A549 (cell line): ENCODE measurements around the gene H19.

Experiments used
- CTCF ChIP-seq: fragments of >200 bp; sonication (Bioruptor Twin); formaldehyde crosslinking; IDR thresholded peaks from 3 replicates; pipeline ENCODE4 v1.5.1; 2016
- ESRRA ChIP-seq: fragments of 150-350 bp; IDR thresholded peaks from 2 replicates; pipeline ENCODE4 v1.6.1; 2014; ENCODE audit warnings: mild to moderate bottlenecking, low read length, borderline replicate concordance
- FOSL2 ChIP-seq, 2 experiments: fragments of 450-650 bp in 1 of 2; fragments of >200 bp in 1 of 2; sonication (Bioruptor Twin) in 1 of 2; formaldehyde crosslinking; IDR thresholded peaks; 2 replicates each; pipeline versions ENCODE4 v1.5.0 to v1.6.1; 2016 to 2020; ENCODE audit warnings: mild to moderate bottlenecking in 1 of 2, moderate library complexity in 1 of 2
- JUNB ChIP-seq: fragments of >200 bp; sonication (Bioruptor Twin); formaldehyde crosslinking; IDR thresholded peaks from 2 replicates; pipeline ENCODE4 v1.6.1; 2016
- NPAS2 ChIP-seq: fragments of 250-450 bp; sonication (Bioruptor Pico); IDR thresholded peaks from 2 replicates; pipeline ENCODE4 v1.8.0; 2022; ENCODE audit warnings: mild to moderate bottlenecking, moderate library complexity, borderline replicate concordance
- PBX3 ChIP-seq: IDR thresholded peaks from 2 replicates; pipeline ENCODE4 v1.6.1; 2012
- PHF8 ChIP-seq: fragments of 200-600 bp; sonication (generic); IDR thresholded peaks from 2 replicates; pipeline ENCODE4 v1.6.1; 2016; ENCODE audit warnings: low read depth, mild to moderate bottlenecking, antibody characterized with exemption, moderate library complexity, borderline replicate concordance
- RNF2 ChIP-seq: fragments of 200-600 bp; sonication (generic); IDR thresholded peaks from 2 replicates; pipeline ENCODE4 v1.6.1; 2016; ENCODE audit warnings: low read depth, mild to moderate bottlenecking, antibody characterized with exemption, moderate library complexity, borderline replicate concordance

- TF ChIP-seq JUNB (no peak), ESRRA (no peak), PBX3 (no peak), PHF8 (no peak), FOSL2 (IDR thresholded peaks at IDR 0.05) (no peak), FOSL2 (CRISPR knock-in tag; IDR thresholded peaks at IDR 0.05) (no peak), CTCF (no peak), RNF2 (no peak), NPAS2 (CRISPR knock-in tag) (no peak)
Measured at GRCh38 chr11:2031058-2031457, 33.4 kb upstream of the H19 start.
